Activated CD8-positive, alpha-beta memory T cell treated with anti-CD3 and anti-CD28 coated beads, Interleukin-2, amount 10 ng/mL, durations not matched to agents 7 days and 5 days (primary cell): ENCODE results near the gene CNTN5. TPM values are rescaled to one million over a fixed set of nuclear protein-coding genes. Genes with fewer than 3 reads are reported as not detected.

Experiments used
- ATAC-seq: fragments of 150-1000 bp; cut with Tn5 transposase; one replicate; pipeline ENCODE4 v1.10.0; 2021; ENCODE audit warnings: moderate library complexity
- CTCF ChIA-PET: fragments of 350-600 bp; sonication (Branson Sonifier 250); formaldehyde crosslinking; loops from one replicate; lab custom pipeline; 2021; ENCODE audit warnings: antibody characterized with exemption; lab: Charles Lee
- DNase-seq: peaks from one replicate; pipeline ENCODE4 v3.0.0-alpha.2; 2020
- H3K27ac Mint-ChIP-seq: one replicate; pipeline ENCODE4 v1.8.0; 2021; ENCODE audit warnings: mild to moderate bottlenecking, mixed read lengths
- H3K27me3 Mint-ChIP-seq: one replicate; pipeline ENCODE4 v1.8.0; 2021; ENCODE audit warnings: mixed read lengths
- H3K36me3 Mint-ChIP-seq: one replicate; pipeline ENCODE4 v1.8.0; 2021; ENCODE audit warnings: mild to moderate bottlenecking, mixed read lengths
- H3K4me1 Mint-ChIP-seq: one replicate; pipeline ENCODE4 v1.8.0; 2021; ENCODE audit warnings: mixed read lengths
- H3K4me3 Mint-ChIP-seq: one replicate; pipeline ENCODE4 v1.8.0; 2021; ENCODE audit warnings: mild to moderate bottlenecking, moderate library complexity, mixed read lengths
- H3K9me3 Mint-ChIP-seq: one replicate; pipeline ENCODE4 v1.8.0; 2022; ENCODE audit warnings: low read depth, mixed read lengths
- total RNA-seq, 2 experiments: library from RNA; stranded (reverse); gene quantifications; one replicate each; pipeline ENCODE4 v1.2.3, GENCODE V29; 2021

The CNTN5 gene
- total RNA-seq, 2 experiments from 2014 or later: not detected

DNA sequence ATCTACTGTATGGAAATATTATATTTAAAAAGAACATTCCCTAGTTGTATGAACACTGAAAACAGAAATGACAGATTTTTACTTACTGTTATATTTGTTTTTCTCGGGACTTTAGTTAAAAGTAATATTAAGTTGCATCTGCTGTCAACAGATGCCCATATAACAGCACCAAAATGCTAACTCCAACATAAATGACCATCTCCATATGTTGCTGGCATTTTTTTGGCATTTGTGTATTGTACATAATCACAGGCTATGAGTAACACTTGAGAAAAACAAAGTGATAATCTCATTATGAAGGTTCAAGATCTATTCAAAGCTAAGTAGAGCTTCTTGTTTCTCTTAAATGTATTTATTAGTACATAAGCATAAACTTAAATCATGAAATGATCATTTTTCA, 172.0 kb downstream of the CNTN5 start:
- ATAC-seq: no peak
- Mint-ChIP-seq H3K4me3 (no peak overlapping the region), H3K4me1 (no peaks in the 10 kb centered on the region), H3K36me3 (no peaks in the 10 kb centered on the region), H3K9me3 (no peaks in the 10 kb centered on the region), H3K27me3 (no peaks in the 10 kb centered on the region), H3K27ac (no peak overlapping the region)
- no peak for DNase-seq
- CTCF ChIA-PET: no interaction called here

GRCh38 chr11:99197477-99197876, 176.7 kb downstream of the CNTN5 start:
- Mint-ChIP-seq H3K4me1 (no peaks in the 10 kb centered on the region), H3K27ac (no peak overlapping the region), H3K27me3 (no peaks in the 10 kb centered on the region), H3K4me3 (no peak overlapping the region), H3K9me3 (peaks cover 5% of the 10 kb centered on the region), H3K36me3 (no peaks in the 10 kb centered on the region)
- DNase-seq (no peak), ATAC-seq (no peak)
- CTCF ChIA-PET: no interaction called here

- DNase-seq (no peak), ATAC-seq (no peak)
- Mint-ChIP-seq H3K4me3 (no peak overlapping the region), H3K36me3 (no peaks in the 10 kb centered on the region), H3K9me3 (peaks cover 7% of the 10 kb centered on the region), H3K27ac (no peak overlapping the region), H3K27me3 (no peaks in the 10 kb centered on the region), H3K4me1 (no peaks in the 10 kb centered on the region)
- CTCF ChIA-PET: no interaction called here
Observed at GRCh38 chr11:99198215-99198614, 177.5 kb downstream of the CNTN5 start.

GRCh38 chr11:99199341-99199740, 178.6 kb downstream of the CNTN5 start:
- H3K27me3 Mint-ChIP-seq: no peaks in the 10 kb centered on the region
- CTCF ChIA-PET: no interaction called here
- ATAC-seq (no peak), DNase-seq (no peak)
- peaks cover 7% of the 10 kb centered on the region for H3K9me3 Mint-ChIP-seq
- H3K36me3 Mint-ChIP-seq: no peaks in the 10 kb centered on the region
- H3K4me3 Mint-ChIP-seq: no peak overlapping the region
- no peaks in the 10 kb centered on the region for H3K4me1 Mint-ChIP-seq
- no peak overlapping the region for H3K27ac Mint-ChIP-seq

DNA sequence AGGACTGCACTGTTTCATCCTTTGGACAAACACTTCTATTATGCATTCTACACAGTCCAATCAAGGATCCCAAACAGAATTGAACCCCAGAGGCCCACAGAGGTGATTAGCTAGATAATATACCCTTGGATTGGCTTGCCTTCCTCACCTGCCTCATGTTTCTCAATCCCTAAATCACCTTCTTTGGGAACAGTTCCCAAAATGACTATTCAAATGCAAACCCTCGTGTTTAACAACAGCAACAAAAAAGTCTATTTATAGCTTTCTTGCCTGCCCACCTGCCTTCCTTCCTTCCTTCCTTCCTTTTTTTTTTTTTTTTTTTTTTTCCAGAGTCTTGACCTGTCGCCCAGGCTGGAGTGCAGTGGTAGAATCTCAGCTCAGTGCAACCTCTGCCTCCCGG, 180.0 kb downstream of the CNTN5 start:
- no peaks in the 10 kb centered on the region for H3K4me1 Mint-ChIP-seq
- no peaks in the 10 kb centered on the region for H3K27me3 Mint-ChIP-seq
- ATAC-seq (no peak), DNase-seq (no peak)
- CTCF ChIA-PET: no interaction called here
- no peak overlapping the region for H3K4me3 Mint-ChIP-seq
- no peak overlapping the region for H3K27ac Mint-ChIP-seq
- H3K9me3 Mint-ChIP-seq: peaks cover 7% of the 10 kb centered on the region
- no peaks in the 10 kb centered on the region for H3K36me3 Mint-ChIP-seq

DNA sequence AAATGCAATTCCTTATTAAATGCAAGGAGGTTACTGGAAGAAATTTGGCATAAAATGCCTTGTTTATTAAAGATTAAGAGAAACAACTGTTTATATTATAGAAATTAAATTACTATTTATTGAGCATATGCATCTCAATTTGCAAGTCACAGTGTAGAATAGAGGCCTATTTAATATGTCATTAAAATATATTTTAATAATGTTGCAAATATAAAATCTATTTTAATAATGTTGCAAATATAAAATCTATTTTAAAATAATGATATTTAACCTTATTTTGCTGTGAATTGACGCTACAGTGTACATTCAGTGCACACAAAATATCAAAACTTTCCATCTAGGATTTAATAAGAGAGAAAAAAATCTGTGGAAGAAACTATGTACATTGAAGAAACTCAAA, 188.1 kb downstream of the CNTN5 start:
- no peak for DNase-seq
- H3K9me3 Mint-ChIP-seq: peaks cover 7% of the 10 kb centered on the region
- CTCF ChIA-PET: no interaction called here
- no peak overlapping the region for H3K27ac Mint-ChIP-seq
- no peak for ATAC-seq
- H3K27me3 Mint-ChIP-seq: no peaks in the 10 kb centered on the region
- no peaks in the 10 kb centered on the region for H3K36me3 Mint-ChIP-seq
- H3K4me3 Mint-ChIP-seq: no peak overlapping the region
- H3K4me1 Mint-ChIP-seq: no peaks in the 10 kb centered on the region

DNA sequence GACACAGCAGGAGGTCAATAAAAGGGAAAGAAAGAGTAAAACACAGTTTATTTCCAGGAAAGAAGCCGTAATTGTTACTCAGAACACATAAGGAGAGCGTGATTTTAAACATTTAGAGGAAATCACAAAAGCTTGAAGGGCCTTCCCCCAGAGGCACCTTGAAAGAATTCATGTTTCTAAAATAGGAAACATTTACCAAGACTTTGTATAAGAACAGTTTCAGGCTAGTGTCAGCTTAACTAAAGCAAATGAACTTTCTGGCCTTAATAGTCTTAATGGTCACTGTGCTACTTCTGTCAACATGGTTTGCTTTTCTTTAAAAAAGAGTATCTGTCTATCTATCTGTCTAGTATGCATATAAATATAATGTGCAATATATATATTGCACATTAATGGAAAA, 208.8 kb downstream of the CNTN5 start:
- DNase-seq (no peak), ATAC-seq (no peak)
- peaks cover 18% of the 10 kb centered on the region for H3K9me3 Mint-ChIP-seq
- H3K4me1 Mint-ChIP-seq: no peaks in the 10 kb centered on the region
- H3K36me3 Mint-ChIP-seq: no peaks in the 10 kb centered on the region
- no peaks in the 10 kb centered on the region for H3K27me3 Mint-ChIP-seq
- H3K27ac Mint-ChIP-seq: no peak overlapping the region
- CTCF ChIA-PET: no interaction called here
- H3K4me3 Mint-ChIP-seq: no peak overlapping the region

DNA sequence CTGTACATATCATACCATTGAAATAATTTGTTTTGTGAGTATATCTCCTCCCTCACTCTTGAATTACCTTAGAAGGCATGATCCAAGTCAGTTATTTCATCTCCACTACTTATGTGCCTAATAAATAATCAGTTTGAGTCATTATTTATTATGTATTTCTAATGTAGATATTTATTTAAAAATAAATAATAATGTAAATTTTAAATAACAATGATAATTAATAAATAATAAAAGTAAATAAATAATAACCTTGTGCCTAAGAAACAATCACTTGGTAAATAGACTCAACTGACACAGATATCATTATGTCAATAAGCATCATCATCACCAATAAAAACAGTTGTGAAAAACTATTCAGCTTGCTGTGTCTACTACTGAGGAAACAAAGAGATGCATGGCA, 213.8 kb downstream of the CNTN5 start:
- ATAC-seq (no peak), DNase-seq (no peak)
- H3K27ac Mint-ChIP-seq: no peak overlapping the region
- H3K36me3 Mint-ChIP-seq: no peaks in the 10 kb centered on the region
- H3K9me3 Mint-ChIP-seq: peaks cover 10% of the 10 kb centered on the region
- no peak overlapping the region for H3K4me3 Mint-ChIP-seq
- CTCF ChIA-PET: no interaction called here
- no peaks in the 10 kb centered on the region for H3K4me1 Mint-ChIP-seq
- H3K27me3 Mint-ChIP-seq: no peaks in the 10 kb centered on the region

- no peaks in the 10 kb centered on the region for H3K4me1 Mint-ChIP-seq
- H3K27me3 Mint-ChIP-seq: no peaks in the 10 kb centered on the region
- DNase-seq: no peak
- H3K4me3 Mint-ChIP-seq: no peak overlapping the region
- CTCF ChIA-PET: no interaction called here
- H3K27ac Mint-ChIP-seq: no peak overlapping the region
- no peak for ATAC-seq
- peaks cover 13% of the 10 kb centered on the region for H3K9me3 Mint-ChIP-seq
- H3K36me3 Mint-ChIP-seq: no peaks in the 10 kb centered on the region
Observed at GRCh38 chr11:99238401-99238800, 217.7 kb downstream of the CNTN5 start.

DNA sequence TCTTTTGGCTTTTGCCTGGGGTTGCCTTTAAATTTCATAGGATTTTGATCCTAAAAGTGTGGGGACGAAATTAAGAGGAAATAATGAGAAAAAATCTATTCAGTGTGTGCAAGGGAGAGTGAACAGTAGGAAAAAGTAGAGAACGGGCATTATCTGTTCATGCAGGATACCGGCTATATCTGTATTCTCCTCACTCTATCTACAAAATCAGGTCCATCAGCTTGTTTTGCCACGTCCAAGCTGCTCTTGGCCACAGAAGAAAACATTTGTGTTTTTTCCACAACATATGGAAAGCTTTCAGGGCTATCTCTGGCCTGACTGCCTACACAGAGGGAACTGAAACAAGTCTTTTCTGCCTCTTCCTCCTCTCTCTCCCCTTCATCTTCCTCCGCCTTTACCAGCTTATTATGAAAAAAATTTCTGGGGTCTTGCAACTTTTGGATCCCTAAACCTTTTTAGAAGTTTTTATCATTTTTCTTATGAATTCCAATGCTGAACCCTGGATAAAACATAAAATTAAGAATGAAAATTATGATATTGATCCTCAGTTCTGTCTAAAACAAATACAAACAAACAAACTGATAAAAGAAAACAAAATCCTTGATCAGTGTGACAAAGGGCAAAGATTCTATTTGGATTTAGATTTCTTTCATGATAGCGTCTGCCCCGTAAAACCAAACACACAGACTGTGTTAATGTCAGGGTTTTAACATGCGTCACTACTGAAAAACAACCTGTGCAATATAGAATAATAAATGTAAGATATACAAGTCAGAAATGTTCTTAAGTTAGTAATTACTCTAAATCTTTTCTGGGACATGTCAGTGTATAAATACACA, 219.7 kb downstream of the CNTN5 start:
- H3K4me3 Mint-ChIP-seq: no peak overlapping the region
- no peaks in the 10 kb centered on the region for H3K36me3 Mint-ChIP-seq
- no peaks in the 10 kb centered on the region for H3K4me1 Mint-ChIP-seq
- peaks cover 6% of the 10 kb centered on the region for H3K9me3 Mint-ChIP-seq
- no peak overlapping the region for H3K27ac Mint-ChIP-seq
- ATAC-seq: no peak
- CTCF ChIA-PET: no interaction called here
- no peak for DNase-seq
- no peaks in the 10 kb centered on the region for H3K27me3 Mint-ChIP-seq

GRCh38 chr11:99241066-99241465, 220.3 kb downstream of the CNTN5 start:
- CTCF ChIA-PET: no interaction called here
- H3K4me1 Mint-ChIP-seq: no peaks in the 10 kb centered on the region
- H3K36me3 Mint-ChIP-seq: no peaks in the 10 kb centered on the region
- H3K27ac Mint-ChIP-seq: no peak overlapping the region
- ATAC-seq (no peak), DNase-seq (no peak)
- H3K27me3 Mint-ChIP-seq: no peaks in the 10 kb centered on the region
- H3K9me3 Mint-ChIP-seq: peaks cover 6% of the 10 kb centered on the region
- H3K4me3 Mint-ChIP-seq: no peak overlapping the region

GRCh38 chr11:99244613-99245012, 223.9 kb downstream of the CNTN5 start:
- CTCF ChIA-PET: no interaction called here
- no peak overlapping the region for H3K4me3 Mint-ChIP-seq

GRCh38 chr11:99246199-99246598, 225.4 kb downstream of the CNTN5 start:
- H3K27ac Mint-ChIP-seq: no peak overlapping the region
- DNase-seq: no peak
- no peaks in the 10 kb centered on the region for H3K4me1 Mint-ChIP-seq
- no peak for ATAC-seq
- CTCF ChIA-PET: no interaction called here
- H3K9me3 Mint-ChIP-seq: peaks cover 2% of the 10 kb centered on the region
- no peak overlapping the region for H3K4me3 Mint-ChIP-seq
- H3K27me3 Mint-ChIP-seq: no peaks in the 10 kb centered on the region
- H3K36me3 Mint-ChIP-seq: no peaks in the 10 kb centered on the region

More at GRCh38 chr11:99244613-99245012, 223.9 kb downstream of the CNTN5 start:
- Mint-ChIP-seq H3K27me3 (no peaks in the 10 kb centered on the region), H3K27ac (no peak overlapping the region), H3K9me3 (peaks cover 6% of the 10 kb centered on the region), H3K36me3 (no peaks in the 10 kb centered on the region), H3K4me1 (no peaks in the 10 kb centered on the region)
- ATAC-seq: no peak
- no peak for DNase-seq

DNA sequence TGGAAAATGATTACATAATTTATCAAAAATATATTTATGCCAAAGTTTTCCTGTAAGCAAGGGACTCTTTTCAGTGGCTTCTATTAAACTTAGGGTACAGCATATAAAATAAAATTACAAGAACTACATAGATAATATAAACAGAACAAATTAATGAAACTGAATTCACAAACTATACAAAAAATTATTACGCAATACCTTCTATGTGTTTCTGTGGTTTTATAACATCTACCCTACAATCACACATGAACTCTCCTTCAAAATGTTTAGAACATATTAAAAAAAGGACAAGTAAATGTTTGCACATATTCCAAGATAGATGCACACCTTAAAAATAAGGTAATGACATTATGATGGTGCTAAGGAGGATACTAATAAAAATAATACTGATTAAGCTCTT, 235.9 kb downstream of the CNTN5 start:
- no peaks in the 10 kb centered on the region for H3K4me1 Mint-ChIP-seq
- CTCF ChIA-PET: no interaction called here
- H3K27me3 Mint-ChIP-seq: no peaks in the 10 kb centered on the region
- no peak for DNase-seq
- H3K9me3 Mint-ChIP-seq: peaks cover 10% of the 10 kb centered on the region
- H3K27ac Mint-ChIP-seq: no peak overlapping the region
- H3K36me3 Mint-ChIP-seq: no peaks in the 10 kb centered on the region
- no peak for ATAC-seq
- H3K4me3 Mint-ChIP-seq: no peak overlapping the region
